ENCODE data around the gene CMBL.

The CMBL gene

DNA sequence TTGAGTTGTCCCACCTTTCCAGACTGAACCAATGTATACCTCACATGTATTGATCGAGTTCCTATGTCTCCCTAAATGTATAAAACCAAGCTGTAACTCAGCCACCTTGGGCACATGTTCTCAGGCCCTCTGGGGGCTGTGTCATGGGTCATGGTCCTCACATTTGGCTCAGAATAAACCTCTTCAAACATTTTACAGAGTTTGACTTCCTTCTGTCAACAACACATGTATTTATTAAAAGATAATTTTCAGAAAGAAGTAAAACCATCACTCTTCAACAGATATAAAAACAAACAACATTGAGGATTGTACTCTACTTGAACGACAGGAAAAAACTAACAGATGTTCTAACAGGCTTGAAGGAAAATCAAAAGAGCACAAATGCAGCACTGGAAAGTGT, 4.5 kb downstream of the CMBL start:
- Histone ChIP-seq H3K4me1 (ENCODE audit: control insufficient read depth in 1 of 2, insufficient read depth in 2 of 2, low read length in 2 of 2) (peaks cover 0 to 13% of the 10 kb centered on the region in 2 donors), H3K27ac (ENCODE audit: low read length) (peak overlapping the region; percentile 11)

DNA sequence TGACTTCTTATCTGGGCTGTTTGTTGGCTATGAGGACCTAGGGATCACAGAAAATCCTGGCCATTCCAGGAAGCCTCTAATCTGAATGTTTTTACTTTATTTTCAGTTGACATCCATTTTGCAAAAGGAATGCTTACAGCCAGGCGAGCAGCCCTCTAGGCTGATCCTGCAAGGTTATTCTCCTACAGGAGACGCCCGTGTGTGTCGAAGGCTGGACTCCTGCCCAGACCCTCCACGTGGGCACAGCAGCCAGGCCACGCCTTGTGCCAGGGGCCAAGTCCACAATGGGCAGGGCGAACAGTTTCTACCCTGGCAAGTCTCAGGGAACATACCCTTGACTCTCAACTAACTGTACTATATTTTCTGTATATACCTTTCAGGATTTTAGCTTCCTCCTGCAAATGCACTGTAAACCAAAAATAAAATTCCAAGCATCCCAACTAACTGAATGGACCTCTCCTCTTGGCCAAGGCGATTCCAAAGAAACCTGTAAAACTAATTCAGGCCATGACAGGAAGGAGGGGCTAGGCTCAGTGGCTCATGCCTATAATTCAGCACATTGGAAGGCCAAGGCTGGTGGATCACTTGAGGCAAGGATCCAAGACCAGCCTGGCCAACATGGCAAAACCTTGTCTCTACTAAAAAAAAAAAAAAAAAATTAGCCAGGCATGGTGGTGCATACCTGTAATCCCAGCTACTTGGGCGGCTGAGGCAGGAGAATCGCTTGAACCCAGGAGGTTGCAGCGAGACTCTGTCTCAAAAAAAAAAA, 5.7 kb downstream of the CMBL start:
- Histone ChIP-seq H3K27me3 (ENCODE audit: low read depth, low read length) (no peaks in the 10 kb centered on the region), H3K36me3 (ENCODE audit: control insufficient read depth in 1 of 2, insufficient read depth in 2 of 2, low read length in 2 of 2) (peaks cover 0 to 4% of the 10 kb centered on the region in 2 donors), H3K27ac (ENCODE audit: low read length) (peak overlapping the region; percentile 11), H3K4me3 (ENCODE audit: low read depth in 1 of 2, low read length in 2 of 2) (no peak overlapping the region), H3K9me3 (ENCODE audit: control insufficient read depth in 1 of 2, low read length in 2 of 2) (no peaks in the 10 kb centered on the region), H3K4me1 (ENCODE audit: control insufficient read depth in 1 of 2, insufficient read depth in 2 of 2, low read length in 2 of 2) (peaks cover 0 to 10% of the 10 kb centered on the region in 2 donors)

More for the DNA sequence above, 4.5 kb downstream of the CMBL start:
- Histone ChIP-seq H3K27me3 (ENCODE audit: low read depth, low read length) (no peaks in the 10 kb centered on the region), H3K9me3 (ENCODE audit: control insufficient read depth in 1 of 2, low read length in 2 of 2) (no peaks in the 10 kb centered on the region), H3K36me3 (ENCODE audit: control insufficient read depth in 1 of 2, insufficient read depth in 2 of 2, low read length in 2 of 2) (peaks cover 0 to 4% of the 10 kb centered on the region in 2 donors), H3K4me3 (ENCODE audit: low read depth in 1 of 2, low read length in 2 of 2) (no peak overlapping the region)

DNA sequence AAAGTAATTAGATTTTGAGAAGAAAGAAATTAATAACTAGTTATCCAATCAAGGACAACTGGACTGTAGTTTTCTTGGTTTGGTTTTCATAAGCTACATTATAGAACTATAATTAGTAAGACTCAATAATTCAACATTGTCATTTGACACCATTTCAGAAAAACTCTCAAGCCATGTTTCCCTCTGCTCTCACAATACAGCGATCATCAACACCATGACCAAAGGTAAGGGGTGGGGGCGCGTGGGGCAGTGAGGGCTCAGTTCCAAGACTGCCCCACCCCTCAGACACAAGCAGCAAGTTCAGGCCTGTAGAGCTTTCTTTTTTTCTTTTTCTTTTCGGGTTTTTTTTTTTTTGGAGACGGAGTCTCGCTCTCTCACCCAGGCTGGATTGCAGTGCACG, 6.4 kb downstream of the CMBL start:
- no peaks in the 10 kb centered on the region for H3K9me3 ChIP-seq (ENCODE audit: control insufficient read depth in 1 of 2, low read length in 2 of 2)
- no peak overlapping the region for H3K27ac ChIP-seq (ENCODE audit: low read length)
- H3K4me3 ChIP-seq (ENCODE audit: low read depth in 1 of 2, low read length in 2 of 2), result no peak overlapping the region
- H3K27me3 ChIP-seq (ENCODE audit: low read depth, low read length), result no peaks in the 10 kb centered on the region
- H3K4me1 ChIP-seq (ENCODE audit: control insufficient read depth in 1 of 2, insufficient read depth in 2 of 2, low read length in 2 of 2), result peaks cover 0 to 3% of the 10 kb centered on the region in 2 donors
- peaks cover 0 to 4% of the 10 kb centered on the region in 2 donors for H3K36me3 ChIP-seq (ENCODE audit: control insufficient read depth in 1 of 2, insufficient read depth in 2 of 2, low read length in 2 of 2)

DNA sequence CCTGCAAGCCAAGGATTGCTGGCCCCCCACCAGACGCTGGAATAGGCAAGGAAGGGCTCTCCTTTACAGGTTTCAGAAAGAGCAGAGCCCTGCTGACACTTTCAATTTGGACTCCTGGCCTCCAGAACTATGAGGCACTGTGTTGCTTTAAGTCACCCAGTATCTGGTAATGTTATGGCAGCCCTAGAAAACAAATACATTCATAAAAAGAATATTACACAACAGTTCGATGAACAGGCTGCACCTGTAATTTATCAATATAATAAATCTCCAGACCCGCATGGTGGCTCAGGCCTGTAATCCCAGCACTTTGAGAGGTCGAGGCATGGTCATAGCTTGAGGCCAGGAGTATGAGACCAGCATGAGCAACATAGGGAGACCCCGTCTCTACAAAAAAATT, 7.5 kb downstream of the CMBL start:
- Histone ChIP-seq H3K9me3 (ENCODE audit: control insufficient read depth in 1 of 2, low read length in 2 of 2) (no peaks in the 10 kb centered on the region), H3K4me1 (ENCODE audit: control insufficient read depth in 1 of 2, insufficient read depth in 2 of 2, low read length in 2 of 2) (no peaks in the 10 kb centered on the region), H3K4me3 (ENCODE audit: low read depth in 1 of 2, low read length in 2 of 2) (no peak overlapping the region), H3K27me3 (ENCODE audit: low read depth, low read length) (no peaks in the 10 kb centered on the region), H3K36me3 (ENCODE audit: control insufficient read depth in 1 of 2, insufficient read depth in 2 of 2, low read length in 2 of 2) (peaks cover 0 to 4% of the 10 kb centered on the region in 2 donors), H3K27ac (ENCODE audit: low read length) (no peak overlapping the region)

DNA sequence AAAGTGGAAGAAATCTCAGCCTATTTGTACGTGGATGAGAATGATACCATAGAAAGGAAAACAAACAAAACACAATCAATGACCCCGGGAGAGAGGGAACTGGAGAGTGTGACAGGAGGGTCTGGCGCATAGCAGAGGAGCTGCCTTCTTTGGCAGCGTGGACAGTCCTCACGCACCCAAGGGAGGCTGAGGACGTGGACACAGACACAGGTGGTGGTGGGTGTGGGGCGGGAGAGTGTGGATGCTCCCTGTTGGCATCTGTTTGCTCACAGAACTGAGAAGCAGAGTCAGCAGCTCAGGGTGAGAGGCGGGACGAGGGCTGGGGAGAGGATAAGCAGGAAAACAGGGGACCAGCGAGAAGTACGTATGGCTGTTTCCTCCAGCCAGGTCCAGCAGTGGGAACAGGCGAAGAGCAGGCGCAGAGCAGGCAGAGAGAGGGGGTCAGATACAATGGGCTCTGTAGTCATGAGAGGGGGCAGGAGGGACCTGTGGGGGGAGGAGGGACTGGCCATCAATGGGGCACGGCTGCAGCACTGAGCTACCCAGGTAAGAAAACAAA, 10.0 kb downstream of the CMBL start:
- Histone ChIP-seq H3K4me1 (ENCODE audit: control insufficient read depth in 1 of 2, insufficient read depth in 2 of 2, low read length in 2 of 2) (no peaks in the 10 kb centered on the region), H3K27me3 (ENCODE audit: low read depth, low read length) (no peaks in the 10 kb centered on the region), H3K4me3 (ENCODE audit: low read depth in 1 of 2, low read length in 2 of 2) (no peak overlapping the region), H3K36me3 (ENCODE audit: control insufficient read depth in 1 of 2, insufficient read depth in 2 of 2, low read length in 2 of 2) (peaks cover 0 to 4% of the 10 kb centered on the region in 2 donors), H3K9me3 (ENCODE audit: control insufficient read depth in 1 of 2, low read length in 2 of 2) (no peaks in the 10 kb centered on the region), H3K27ac (ENCODE audit: low read length) (no peak overlapping the region)

DNA sequence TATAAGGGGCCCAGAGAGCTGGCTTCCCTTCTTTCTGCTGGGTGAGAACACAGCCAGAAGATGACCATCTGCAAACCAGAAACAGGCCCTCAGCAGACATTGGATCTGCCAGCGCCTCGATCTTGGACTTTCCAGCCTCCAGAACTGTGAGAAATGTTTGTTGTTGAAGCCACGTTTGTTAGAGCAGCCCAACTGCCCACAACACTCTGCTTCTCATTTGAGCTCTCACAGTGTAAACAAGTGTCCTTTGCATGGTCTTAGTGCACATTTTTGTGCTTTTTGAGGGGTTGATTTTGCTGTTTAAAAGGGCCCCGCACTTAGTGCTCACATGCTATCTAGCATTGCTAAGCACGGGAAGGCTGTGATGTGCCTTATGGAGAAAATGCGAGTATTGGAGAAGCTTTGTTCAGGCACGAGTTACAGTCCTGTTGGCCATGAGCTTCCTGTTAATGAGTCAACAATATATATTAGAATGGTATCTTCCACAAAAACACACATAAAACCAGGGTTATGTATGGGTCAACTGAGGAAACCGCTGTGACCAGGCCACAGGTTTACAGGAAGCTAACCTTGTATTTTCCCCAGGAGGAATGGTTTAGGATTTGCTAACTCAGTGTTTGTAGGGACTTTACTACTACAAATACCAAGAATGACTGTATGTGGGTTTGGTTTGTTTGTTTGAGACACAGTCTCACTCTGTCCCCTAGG, 11.9 kb downstream of the CMBL start:
- Histone ChIP-seq H3K27ac (ENCODE audit: low read length) (no peak overlapping the region), H3K9me3 (ENCODE audit: control insufficient read depth in 1 of 2, low read length in 2 of 2) (no peaks in the 10 kb centered on the region), H3K4me1 (ENCODE audit: control insufficient read depth in 1 of 2, insufficient read depth in 2 of 2, low read length in 2 of 2) (no peaks in the 10 kb centered on the region), H3K27me3 (ENCODE audit: low read depth, low read length) (no peaks in the 10 kb centered on the region), H3K4me3 (ENCODE audit: low read depth in 1 of 2, low read length in 2 of 2) (no peak overlapping the region), H3K36me3 (ENCODE audit: control insufficient read depth in 1 of 2, insufficient read depth in 2 of 2, low read length in 2 of 2) (peaks cover 0 to 4% of the 10 kb centered on the region in 2 donors)

DNA sequence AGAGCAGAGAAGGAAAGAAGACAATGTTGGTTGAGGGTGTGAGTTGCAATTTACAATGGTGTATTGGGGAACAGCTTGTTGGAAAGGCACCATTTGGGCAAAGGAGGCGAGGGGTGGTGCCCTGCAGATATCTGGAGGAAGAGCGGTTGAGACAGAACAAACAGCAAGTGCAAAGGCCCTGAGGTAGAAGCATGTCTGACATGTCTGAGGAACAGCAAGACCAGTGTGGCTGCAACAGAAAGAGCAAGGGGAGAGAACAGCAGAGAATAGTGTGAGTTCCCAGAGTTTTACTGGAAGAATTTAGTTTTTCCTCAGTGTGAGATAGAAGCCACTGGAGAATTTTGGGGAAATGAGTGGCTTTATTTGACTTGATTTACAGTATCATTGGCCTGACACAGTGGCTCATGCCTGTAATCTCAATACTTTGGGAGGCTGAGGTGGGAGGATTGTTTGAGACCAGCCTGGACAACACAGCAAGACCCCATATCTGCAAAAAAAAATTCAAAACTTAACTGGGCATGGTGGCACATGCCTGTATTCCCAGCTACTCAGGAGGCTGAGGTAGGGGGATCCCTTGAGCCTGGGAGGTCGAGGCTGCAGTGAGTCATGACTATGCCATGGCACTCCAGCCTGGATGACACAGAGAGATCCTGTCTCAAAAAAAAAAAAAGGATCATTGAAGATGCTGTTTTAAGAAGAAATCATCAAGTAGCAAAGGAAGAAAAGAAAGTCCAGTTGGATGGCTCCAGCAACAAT, 13.6 kb downstream of the CMBL start:
- no peaks in the 10 kb centered on the region for H3K27me3 ChIP-seq (ENCODE audit: low read depth, low read length)
- peaks cover 0 to 9% of the 10 kb centered on the region in 2 donors for H3K36me3 ChIP-seq (ENCODE audit: control insufficient read depth in 1 of 2, insufficient read depth in 2 of 2, low read length in 2 of 2)
- H3K9me3 ChIP-seq (ENCODE audit: control insufficient read depth in 1 of 2, low read length in 2 of 2), result no peaks in the 10 kb centered on the region
- no peak overlapping the region for H3K4me3 ChIP-seq (ENCODE audit: low read depth in 1 of 2, low read length in 2 of 2)
- H3K4me1 ChIP-seq (ENCODE audit: control insufficient read depth in 1 of 2, insufficient read depth in 2 of 2, low read length in 2 of 2), result no peaks in the 10 kb centered on the region
- no peak overlapping the region for H3K27ac ChIP-seq (ENCODE audit: low read length)

DNA sequence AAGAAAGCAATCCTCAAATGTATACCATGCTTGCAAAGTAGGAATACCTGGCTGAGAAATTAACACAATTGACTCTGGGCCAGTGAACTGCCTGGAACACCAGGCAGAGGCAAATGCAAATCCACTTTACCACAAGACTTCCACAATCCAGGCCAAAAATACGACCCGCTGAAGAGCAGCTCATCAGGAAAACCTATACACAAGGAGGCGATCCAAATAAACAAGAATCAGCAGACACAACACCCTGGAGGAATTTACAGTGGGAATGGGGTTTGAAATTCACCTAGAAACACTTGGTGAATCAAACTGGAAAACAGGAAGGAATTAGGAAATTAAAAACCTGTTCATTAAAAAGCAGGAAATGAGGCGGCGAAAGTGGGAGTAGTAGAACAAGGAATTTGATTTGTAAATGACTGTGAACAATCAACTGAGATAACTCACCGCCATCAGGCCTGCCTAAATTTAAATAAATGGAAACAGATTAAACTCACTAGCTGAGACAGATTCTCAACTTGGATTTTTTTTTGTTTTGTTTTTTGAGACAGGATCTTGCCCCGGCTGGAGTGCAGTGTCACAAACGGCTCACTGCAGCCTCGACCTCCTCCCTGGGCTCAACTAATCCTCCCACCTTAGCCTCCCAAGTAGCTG, 15.9 kb downstream of the CMBL start:
- no peaks in the 10 kb centered on the region for H3K27me3 ChIP-seq (ENCODE audit: low read depth, low read length)
- no peak overlapping the region for H3K4me3 ChIP-seq (ENCODE audit: low read depth in 1 of 2, low read length in 2 of 2)
- peaks cover 0 to 1% of the 10 kb centered on the region in 2 donors for H3K4me1 ChIP-seq (ENCODE audit: control insufficient read depth in 1 of 2, insufficient read depth in 2 of 2, low read length in 2 of 2)
- H3K27ac ChIP-seq (ENCODE audit: low read length), result no peak overlapping the region
- peaks cover 3 to 18% of the 10 kb centered on the region in 2 donors for H3K36me3 ChIP-seq (ENCODE audit: control insufficient read depth in 1 of 2, insufficient read depth in 2 of 2, low read length in 2 of 2)
- H3K9me3 ChIP-seq (ENCODE audit: control insufficient read depth in 1 of 2, low read length in 2 of 2), result no peaks in the 10 kb centered on the region

DNA sequence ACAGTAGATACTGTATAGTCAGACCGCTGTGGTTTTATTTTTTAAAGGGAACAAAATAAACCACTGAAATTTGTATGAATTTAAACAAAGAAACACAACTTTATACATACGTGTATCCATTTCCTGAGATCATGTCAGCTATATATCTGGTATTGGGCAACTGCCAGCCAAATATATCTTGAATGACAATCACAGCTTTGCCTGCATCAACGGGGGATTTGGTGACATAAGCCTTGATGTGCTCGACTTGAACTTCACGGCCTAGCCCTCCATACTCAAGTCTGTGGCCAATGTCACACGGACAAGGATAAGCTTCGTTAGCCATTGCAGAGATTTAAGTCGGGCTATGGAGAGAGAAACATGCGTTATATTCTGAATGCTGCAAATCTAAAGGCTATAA, 17.3 kb downstream of the CMBL start:
- no peaks in the 10 kb centered on the region for H3K27me3 ChIP-seq (ENCODE audit: low read depth, low read length)
- H3K36me3 ChIP-seq (ENCODE audit: control insufficient read depth in 1 of 2, insufficient read depth in 2 of 2, low read length in 2 of 2), result peaks cover 5 to 18% of the 10 kb centered on the region in 2 donors
- H3K27ac ChIP-seq (ENCODE audit: low read length), result no peak overlapping the region
- peaks cover 0 to 7% of the 10 kb centered on the region in 2 donors for H3K4me1 ChIP-seq (ENCODE audit: control insufficient read depth in 1 of 2, insufficient read depth in 2 of 2, low read length in 2 of 2)
- no peak overlapping the region for H3K4me3 ChIP-seq (ENCODE audit: low read depth in 1 of 2, low read length in 2 of 2)
- no peaks in the 10 kb centered on the region for H3K9me3 ChIP-seq (ENCODE audit: control insufficient read depth in 1 of 2, low read length in 2 of 2)

DNA sequence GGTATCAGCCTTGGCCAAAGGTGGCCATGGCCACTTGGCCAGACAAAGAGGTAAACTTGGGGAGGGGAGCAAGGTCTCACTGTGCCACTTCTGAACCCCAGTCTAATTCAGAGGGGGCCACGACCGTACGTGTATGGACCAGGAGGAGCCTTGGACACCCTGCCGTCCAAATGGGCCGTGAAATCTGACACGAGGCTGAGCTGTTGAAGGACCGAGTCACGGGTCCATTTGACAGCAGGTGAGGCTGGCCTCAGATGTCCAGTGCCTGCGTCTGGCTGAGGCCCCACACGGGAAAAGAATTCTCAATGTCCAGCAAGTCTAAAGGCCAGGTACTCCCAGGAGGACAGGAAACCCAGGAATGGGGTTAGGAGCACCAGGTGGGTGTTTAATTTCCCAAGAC, 17.7 kb downstream of the CMBL start:
- Histone ChIP-seq H3K27ac (ENCODE audit: low read length) (peak overlapping the region; percentile 71), H3K4me1 (ENCODE audit: control insufficient read depth in 1 of 2, insufficient read depth in 2 of 2, low read length in 2 of 2) (peaks cover 0 to 7% of the 10 kb centered on the region in 2 donors), H3K4me3 (ENCODE audit: low read depth in 1 of 2, low read length in 2 of 2) (no peak overlapping the region), H3K9me3 (ENCODE audit: control insufficient read depth in 1 of 2, low read length in 2 of 2) (no peaks in the 10 kb centered on the region), H3K27me3 (ENCODE audit: low read depth, low read length) (no peaks in the 10 kb centered on the region), H3K36me3 (ENCODE audit: control insufficient read depth in 1 of 2, insufficient read depth in 2 of 2, low read length in 2 of 2) (peaks cover 5 to 18% of the 10 kb centered on the region in 2 donors)
